GM19467 (cell line): ENCODE results near the gene MAP2.
"Not testable (repeated sequence)": the region's sequence is repeated elsewhere in the genome, so short reads cannot be mapped to it uniquely, and the experiment has no call there.

ENCODE experiments used
- ATAC-seq: cut with Tn5 transposase; IDR thresholded peaks from one replicate; pipeline ENCODE4 v1.9.1; 2021; ENCODE audit warnings: mild to moderate bottlenecking, moderate library complexity; ENCODE audit not compliant: unreplicated experiment

MAP2 gene

GRCh38 chr2:209472112-209472832 is 48.4 kb downstream of the MAP2 start:
- no peak for ATAC-seq

GRCh38 chr2:209472871-209473270 is 49.0 kb downstream of the MAP2 start:
- no peak for ATAC-seq

GRCh38 chr2:209473930-209474419 is 50.1 kb downstream of the MAP2 start:
- ATAC-seq, result no peak

GRCh38 chr2:209474960-209475359 is 51.1 kb downstream of the MAP2 start:
- no peak for ATAC-seq

GRCh38 chr2:209476367-209477208 is 52.7 kb downstream of the MAP2 start:
- no peak for ATAC-seq

GRCh38 chr2:209492296-209492695 is 68.4 kb downstream of the MAP2 start:
- ATAC-seq, result not testable (repeated sequence)

- ATAC-seq, result not testable (repeated sequence)
These were observed 71.3 kb downstream of the MAP2 start for GRCh38 chr2:209495068-209495620.

GRCh38 chr2:209495855-209496585 is 72.2 kb downstream of the MAP2 start:
- ATAC-seq, result no peak

- ATAC-seq, result no peak
These were observed 72.7 kb downstream of the MAP2 start for GRCh38 chr2:209496586-209496982.

- ATAC-seq, result no peak
These were observed 74.8 kb downstream of the MAP2 start for GRCh38 chr2:209498614-209499013.

- no peak for ATAC-seq
These were observed 75.2 kb downstream of the MAP2 start for GRCh38 chr2:209499069-209499468.

- no peak for ATAC-seq
These were observed 77.7 kb downstream of the MAP2 start for GRCh38 chr2:209501579-209501978.

GRCh38 chr2:209505410-209505809 is 81.6 kb downstream of the MAP2 start:
- peak; percentile 56 for ATAC-seq

GRCh38 chr2:209508255-209508654 is 84.4 kb downstream of the MAP2 start:
- no peak for ATAC-seq

GRCh38 chr2:209511637-209512036 is 87.8 kb downstream of the MAP2 start:
- ATAC-seq, result no peak

GRCh38 chr2:209512971-209513370 is 89.1 kb downstream of the MAP2 start:
- ATAC-seq, result no peak

GRCh38 chr2:209517436-209517835 is 93.6 kb downstream of the MAP2 start:
- no peak for ATAC-seq

GRCh38 chr2:209519271-209519670 is 95.4 kb downstream of the MAP2 start:
- no peak for ATAC-seq

GRCh38 chr2:209519906-209520305 is 96.1 kb downstream of the MAP2 start:
- no peak for ATAC-seq

- no peak for ATAC-seq
These were observed 99.3 kb downstream of the MAP2 start for GRCh38 chr2:209523041-209523740.
